SK-N-SH (cell line): ENCODE results near the gene MVB12B. TPM values are rescaled to one million over a fixed set of nuclear protein-coding genes. Genes with fewer than 3 reads are reported as not detected.

Experiments used
- CTCF ChIA-PET: fragments of 300-600, 350-600 bp; formaldehyde crosslinking; extraction: SDS; loops from one replicate; lab custom pipeline; 2021; lab: Yijun Ruan, JAX
- POLR2A ChIA-PET: fragments of 350-600 bp; sonication (Branson Sonifier 250); formaldehyde crosslinking; extraction: SDS; loops from one replicate; lab custom pipeline; 2020; ENCODE audit warnings: antibody characterized with exemption, inconsistent platforms; lab: Yijun Ruan, JAX
- DNase-seq: peaks from one replicate; pipeline ENCODE4 v3.0.0; 2012
- H2AFZ ChIP-seq: fragments of 200-600 bp; sonication (generic); 2 replicates; pipeline ENCODE4 v1.8.1; 2016; ENCODE audit warnings: antibody characterized with exemption, mild to moderate bottlenecking, low read depth
- H3F3A ChIP-seq: fragments of 200-600 bp; sonication (generic); replicated peaks from 2 replicates; pipeline ENCODE3; 2016; ENCODE audit warnings: antibody characterized with exemption, mild to moderate bottlenecking; ENCODE audit not compliant: insufficient read depth
- H3K27ac ChIP-seq, 2 experiments: fragments of 200-500 bp in 1 of 2; fragments of 200-600 bp in 1 of 2; sonication (Bioruptor generic) in 1 of 2; sonication (generic), shearing (Covaris generic) in 1 of 2; 2 replicates each; pipeline versions ENCODE4 v1.5.1 to v1.6.1; 2014 to 2016; ENCODE audit warnings: low read depth in 2 of 2, inconsistent platforms in 1 of 2, low read length in 1 of 2, mild to moderate bottlenecking in 1 of 2, mixed read lengths in 1 of 2
- H3K27me3 ChIP-seq: fragments of 200-600 bp; sonication (generic), shearing (Covaris generic); 2 replicates; pipeline ENCODE4 v1.6.1; 2016; ENCODE audit warnings: mixed run types; ENCODE audit not compliant: insufficient read depth
- H3K36me3 ChIP-seq, 2 experiments: fragments of 200-500 bp in 1 of 2; fragments of 200-600 bp in 1 of 2; sonication (Bioruptor generic) in 1 of 2; sonication (generic) in 1 of 2; replicated peaks in 1 of 2; 2 replicates each; pipeline versions ENCODE3 to v1.5.1; 2014 to 2016; ENCODE audit warnings: low read length in 1 of 2, mild to moderate bottlenecking in 1 of 2; ENCODE audit not compliant: insufficient read depth in 2 of 2, control insufficient read depth in 1 of 2
- H3K4me1 ChIP-seq, 2 experiments: fragments of 200-500 bp in 1 of 2; fragments of 200-600 bp in 1 of 2; sonication (Bioruptor generic) in 1 of 2; sonication (generic), shearing (Covaris generic) in 1 of 2; 2 replicates each; pipeline versions ENCODE4 v1.5.1 to v1.6.1; 2014 to 2016; ENCODE audit warnings: low read depth in 1 of 2, low read length in 1 of 2, mixed run types in 1 of 2; ENCODE audit not compliant: insufficient read depth in 2 of 2, control insufficient read depth in 1 of 2
- H3K4me2 ChIP-seq: fragments of 200-600 bp; sonication (generic), shearing (Covaris generic); 2 replicates; pipeline ENCODE4 v1.6.1; 2017; ENCODE audit warnings: mixed run types
- H3K4me3 ChIP-seq, 2 experiments: fragments of 200-500 bp in 1 of 2; fragments of 200-600 bp in 1 of 2; sonication (Bioruptor generic) in 1 of 2; sonication (generic), shearing (Covaris generic) in 1 of 2; 2 replicates each; pipeline versions ENCODE4 v1.5.1 to v1.8.1; 2014 to 2016; ENCODE audit warnings: low read depth in 2 of 2, inconsistent platforms in 1 of 2, low read length in 1 of 2, mild to moderate bottlenecking in 1 of 2, mixed read lengths in 1 of 2, moderate library complexity in 1 of 2
- H3K79me2 ChIP-seq: fragments of 200-600 bp; sonication (generic); 2 replicates; pipeline ENCODE4 v1.8.1; 2017; ENCODE audit warnings: mild to moderate bottlenecking; ENCODE audit not compliant: insufficient read depth
- H3K9ac ChIP-seq: fragments of 200-600 bp; sonication (generic); 2 replicates; pipeline ENCODE4 v1.6.1; 2017; ENCODE audit warnings: mixed run types
- H3K9me2 ChIP-seq: fragments of 200-600 bp; sonication (generic); 2 replicates; pipeline ENCODE4 v1.6.1; 2017; ENCODE audit warnings: mixed run types
- H3K9me3 ChIP-seq: fragments of 200-600 bp; sonication (generic); 2 replicates; pipeline ENCODE4 v1.6.1; 2017; ENCODE audit warnings: mixed run types, mild to moderate bottlenecking, moderate library complexity
- H4K20me1 ChIP-seq: fragments of 200-600 bp; sonication (generic); 2 replicates; pipeline ENCODE4 v1.6.1; 2017; ENCODE audit warnings: mild to moderate bottlenecking, mixed run types; ENCODE audit not compliant: insufficient read depth
- CHD2 ChIP-seq: fragments of 150-350 bp; IDR thresholded peaks from 2 replicates; pipeline ENCODE4 v1.6.1; 2018; ENCODE audit warnings: low read length; ENCODE audit not compliant: partially characterized antibody
- CTCF ChIP-seq: fragments of 200-600 bp; sonication (generic); IDR thresholded peaks from 2 replicates; pipeline ENCODE4 v1.6.1; 2017; ENCODE audit warnings: antibody characterized with exemption, mild to moderate bottlenecking, moderate library complexity
- ELF1 ChIP-seq: IDR thresholded peaks from 2 replicates; pipeline ENCODE4 v1.4.0; 2012
- EP300 ChIP-seq, 2 experiments: IDR thresholded peaks; 2 replicates each; pipeline versions ENCODE4 v1.4.0 to v1.6.1; 2012; ENCODE audit warnings: borderline replicate concordance in 1 of 2, low read depth in 1 of 2, low read length in 1 of 2
- FOSL2 ChIP-seq: IDR thresholded peaks from 2 replicates; pipeline ENCODE4 v1.4.0; 2012; ENCODE audit warnings: low read depth, mild to moderate bottlenecking, moderate library complexity, borderline replicate concordance
- GABPA ChIP-seq: IDR thresholded peaks from 2 replicates; pipeline ENCODE4 v1.4.0; 2012; ENCODE audit warnings: low read depth, mild to moderate bottlenecking
- GATA2 ChIP-seq: sonication (generic); formaldehyde crosslinking; IDR thresholded peaks from 2 replicates; pipeline ENCODE4 v1.5.0; 2020; ENCODE audit warnings: mild to moderate bottlenecking, missing genetic modification reagents
- MAX ChIP-seq: IDR thresholded peaks from 2 replicates; pipeline ENCODE4 v1.4.0; 2012; ENCODE audit warnings: low read depth
- MXI1 ChIP-seq: IDR thresholded peaks from 2 replicates; pipeline ENCODE4 v1.6.1; 2012; ENCODE audit warnings: mild to moderate bottlenecking, low read depth, low read length, improper control_type of control experiment
- NFIC ChIP-seq: IDR thresholded peaks from 2 replicates; pipeline ENCODE4 v1.4.0; 2012; ENCODE audit warnings: borderline replicate concordance
- PBX3 ChIP-seq: IDR thresholded peaks from 2 replicates; pipeline ENCODE4; 2012
- POLR2AphosphoS5 ChIP-seq: IDR thresholded peaks from 2 replicates; pipeline ENCODE4 v1.6.1; 2012; ENCODE audit warnings: low read depth, low read length
- RCOR1 ChIP-seq: fragments of 150-350 bp; IDR thresholded peaks from 2 replicates; pipeline ENCODE4 v1.6.1; 2017; ENCODE audit warnings: antibody characterized with exemption, low read length
- REST ChIP-seq: IDR thresholded peaks from 2 replicates; pipeline ENCODE4 v1.6.1; 2012; ENCODE audit warnings: mild to moderate bottlenecking, low read depth, low read length, moderate library complexity
- RXRA ChIP-seq: IDR thresholded peaks from 2 replicates; pipeline ENCODE4 v1.4.0; 2012; ENCODE audit warnings: low read depth, mild to moderate bottlenecking, borderline replicate concordance
- TCF12 ChIP-seq: IDR thresholded peaks from 2 replicates; pipeline ENCODE4 v1.4.0; 2012
- TEAD4 ChIP-seq: IDR thresholded peaks from 2 replicates; pipeline ENCODE4 v1.4.0; 2012; ENCODE audit warnings: mild to moderate bottlenecking, borderline replicate concordance; ENCODE audit not compliant: insufficient read depth
- USF1 ChIP-seq: IDR thresholded peaks from 2 replicates; pipeline ENCODE4 v1.4.0; 2012; ENCODE audit warnings: low read depth, borderline replicate concordance
- USF2 ChIP-seq: fragments of 150-350 bp; IDR thresholded peaks from 2 replicates; pipeline ENCODE4 v1.6.1; 2017; ENCODE audit warnings: antibody characterized with exemption, low read length, low read depth, borderline replicate concordance
- YY1 ChIP-seq: IDR thresholded peaks from 2 replicates; pipeline ENCODE4 v1.4.0; 2012; ENCODE audit warnings: low read depth, mild to moderate bottlenecking
- ZBTB33 ChIP-seq: IDR thresholded peaks from 2 replicates; pipeline ENCODE4 v1.4.0; 2012; ENCODE audit warnings: low read depth, borderline replicate concordance
- WGBS: methylation state at CpG from one replicate; pipeline ENCODE4 v1.1.6; 2017; ENCODE audit warnings: low lambda C conversion rate; 5-methylcytosine and 5-hydroxymethylcytosine counted together
- polyA plus RNA-seq, 3 experiments: library from polyadenylated mRNA; depleted of rRNA; stranded (reverse); fragments of >200 nt; gene quantifications; 2 replicates each; pipeline ENCODE4 v1.2.3, GENCODE V29; 2012

The MVB12B gene
- polyA plus RNA-seq, 1 of the 3 experiments (the other 2 are of a cell fraction): 5.1 TPM

GRCh38 chr9:126534431-126535186, 208.0 kb downstream of the MVB12B start:
- Histone ChIP-seq H3K79me2 (no peaks in the 10 kb centered on the region), H3K9ac (no peak overlapping the region), H3K4me2 (no peak overlapping the region), H3K27me3 (peaks cover 28% of the 10 kb centered on the region; the same call in 1 of the 2 replicates), H3K4me1 (peaks cover 0 to 59% of the 10 kb centered on the region in 2 experiments; a peak in 2 of 4 replicates), H3K4me3 (no peak overlapping the region), H3K36me3 (no peaks in the 10 kb centered on the region), H3F3A (no peaks in the 10 kb centered on the region), H3K9me3 (no peaks in the 10 kb centered on the region), H2AFZ (no peak overlapping the region), H4K20me1 (no peaks in the 10 kb centered on the region), H3K9me2 (no peaks in the 10 kb centered on the region), H3K27ac (peak overlapping the region in 1 of 2 experiments; percentile 96; a peak in 2 of 4 replicates)
- DNase-seq: peak; percentile 96
- 34% methylated on average over 22 of the region's 23 CpGs for WGBS
- POLR2A ChIA-PET: interaction anchor here (1.0 to 1.6 kb wide), 3 partner anchors 10 to 16 kb away, joined by 4 to 30 read pairs (median 5); no protein-coding TSS in a partner anchor
- CTCF ChIA-PET: interaction anchor here (1.1 to 5.3 kb wide), 5 partner anchors 15 to 34 kb away, joined by 3 to 61 read pairs (median 6); no protein-coding TSS in a partner anchor
- TF ChIP-seq RCOR1 (peak; percentile 78), ELF1 (no peak), USF1 (no peak), MXI1 (peak; percentile 70; the same call in 1 of the 2 replicates), TCF12 (peak; percentile 96), ZBTB33 (no peak), POLR2AphosphoS5 (peak; percentile 73), TEAD4 (peak; percentile 46; the same call in 1 of the 2 replicates), FOSL2 (no peak), PBX3 (peak; percentile 63), GATA2 (peak; percentile 71), CHD2 (peak; percentile 70), REST (no peak), NFIC (no peak), EP300 (IDR thresholded peaks at IDR 0.05; ENCODE audit: borderline replicate concordance in 1 of 2, low read depth in 1 of 2, low read length in 1 of 2) (peak; percentile 23 to 96; a peak in 3 of 4 replicates), USF2 (no peak), YY1 (no peak), MAX (no peak), RXRA (no peak), CTCF (no peak), GABPA (no peak)
